GM18502 (cell line): ENCODE measurements around the gene PSMD9.
"Not testable (repeated sequence)": the region's sequence is repeated elsewhere in the genome, so short reads cannot be mapped to it uniquely, and the experiment has no call there.

ENCODE experiments used
- ATAC-seq: cut with Tn5 transposase; IDR thresholded peaks from one replicate; pipeline ENCODE4 v1.9.1; 2021; ENCODE audit warnings: mild to moderate bottlenecking; ENCODE audit not compliant: unreplicated experiment, poor library complexity

The PSMD9 gene

GRCh38 chr12:121917950-121918678 is 29.5 kb downstream of the PSMD9 start, which contains the start of gene CFAP251:
TSS of gene CFAP251 (plus strand) at chr12:121918592. CDS start at chr12:121921306, 2,714 bp downstream.
- ATAC-seq = peak; percentile 81

GRCh38 chr12:121918679-121919038 is 30.1 kb downstream of the PSMD9 start:
- ATAC-seq = peak; percentile 30

GRCh38 chr12:121921066-121921465 is 32.5 kb downstream of the PSMD9 start:
- ATAC-seq = no peak

- no peak for ATAC-seq
Observed at GRCh38 chr12:121925358-121925695, 36.7 kb downstream of the PSMD9 start.

GRCh38 chr12:121926874-121927706 is 38.5 kb downstream of the PSMD9 start:
- peak; percentile 55 for ATAC-seq

GRCh38 chr12:121927813-121928212 is 39.2 kb downstream of the PSMD9 start:
- ATAC-seq = no peak

GRCh38 chr12:121929545-121929944 is 41.0 kb downstream of the PSMD9 start:
- ATAC-seq = not testable (repeated sequence)

GRCh38 chr12:121930862-121931261 is 42.3 kb downstream of the PSMD9 start:
- no peak for ATAC-seq

- ATAC-seq = no peak
Observed at GRCh38 chr12:121932176-121932536, 43.6 kb downstream of the PSMD9 start.

- ATAC-seq = no peak
Observed at GRCh38 chr12:121932914-121933521, 44.4 kb downstream of the PSMD9 start.

- ATAC-seq = no peak
Observed at GRCh38 chr12:121933522-121934308, 45.1 kb downstream of the PSMD9 start.

- ATAC-seq = no peak
Observed at GRCh38 chr12:121934309-121934664, 45.7 kb downstream of the PSMD9 start.

- ATAC-seq = no peak
Observed at GRCh38 chr12:121937654-121938053, 49.1 kb downstream of the PSMD9 start.

- no peak for ATAC-seq
Observed at GRCh38 chr12:121939186-121939585, 50.6 kb downstream of the PSMD9 start.

GRCh38 chr12:121939992-121940766 is 51.6 kb downstream of the PSMD9 start:
- no peak for ATAC-seq

- no peak for ATAC-seq
Observed at GRCh38 chr12:121942145-121942718, 53.6 kb downstream of the PSMD9 start.

GRCh38 chr12:121943926-121944325 is 55.3 kb downstream of the PSMD9 start:
- no peak for ATAC-seq

GRCh38 chr12:121946313-121947025 is 57.9 kb downstream of the PSMD9 start:
- ATAC-seq = no peak

- ATAC-seq = no peak
Observed at GRCh38 chr12:121947981-121948380, 59.4 kb downstream of the PSMD9 start.
